ENCODE results near the gene HMCN2. TPM values are rescaled to one million over a fixed set of nuclear protein-coding genes. Genes with fewer than 3 reads are reported as not detected.
"Not testable (repeated sequence)": the region's sequence is repeated elsewhere in the genome, so short reads cannot be mapped to it uniquely, and the experiment has no call there.

Gene HMCN2
- total RNA-seq, 1 donor from 2014 or later: not detected

DNA sequence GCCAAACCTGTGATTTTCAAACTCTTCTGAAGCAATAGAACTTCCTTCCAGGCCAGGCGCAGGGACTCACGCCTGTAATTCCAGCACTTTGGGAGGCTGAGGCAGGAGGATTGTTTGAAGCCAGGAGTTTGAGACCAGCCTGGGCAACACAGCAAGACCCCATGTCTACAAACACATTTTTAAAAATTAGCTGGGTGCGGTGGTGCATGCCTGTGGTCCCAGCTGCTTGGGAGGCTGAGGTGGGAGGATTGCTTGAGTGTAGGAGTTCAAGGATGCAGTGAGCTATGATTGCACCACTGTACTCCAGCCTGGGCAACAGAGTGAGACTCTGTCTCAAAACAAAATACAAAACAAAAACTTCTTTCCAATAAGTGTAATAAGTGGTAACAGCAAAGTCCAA lies 136.2 kb downstream of the HMCN2 start:
- H3K4me3 Mint-ChIP-seq; DNase-seq; H3K36me3 Mint-ChIP-seq (ENCODE audit: low read depth); H3K27me3 Mint-ChIP-seq; intact Hi-C loops (cut with micrococcal nuclease); H3K9me3 Mint-ChIP-seq; H3K27ac Mint-ChIP-seq; H3K4me1 Mint-ChIP-seq: not testable (repeated sequence)

DNA sequence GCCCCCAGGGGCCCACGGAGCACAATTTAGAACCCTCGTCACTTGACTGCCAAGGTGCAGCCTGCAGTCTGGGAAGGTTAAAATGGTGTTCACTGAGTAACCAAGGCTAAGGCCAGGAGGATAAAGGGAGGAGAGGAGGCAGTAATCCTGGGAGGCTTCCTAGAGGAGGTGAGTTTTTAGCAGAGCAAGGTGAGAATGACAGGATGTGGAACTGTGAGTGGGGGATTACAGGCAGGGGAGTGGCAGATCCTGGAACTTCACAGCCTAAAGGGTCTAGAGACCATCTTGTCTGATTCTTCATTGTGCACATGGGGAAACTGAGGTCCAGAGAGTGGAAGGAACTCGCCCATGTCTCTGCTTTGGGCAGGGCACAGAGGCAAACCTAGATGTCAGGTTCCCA lies 136.7 kb downstream of the HMCN2 start:
- Mint-ChIP-seq H3K27ac (no peak overlapping the region), H3K27me3 (no peaks in the 10 kb centered on the region), H3K4me1 (no peaks in the 10 kb centered on the region), H3K36me3 (ENCODE audit: low read depth) (no peaks in the 10 kb centered on the region), H3K9me3 (no peaks in the 10 kb centered on the region), H3K4me3 (no peak overlapping the region)
- intact Hi-C loops (cut with micrococcal nuclease): no loop called here
- no peak for DNase-seq

DNA sequence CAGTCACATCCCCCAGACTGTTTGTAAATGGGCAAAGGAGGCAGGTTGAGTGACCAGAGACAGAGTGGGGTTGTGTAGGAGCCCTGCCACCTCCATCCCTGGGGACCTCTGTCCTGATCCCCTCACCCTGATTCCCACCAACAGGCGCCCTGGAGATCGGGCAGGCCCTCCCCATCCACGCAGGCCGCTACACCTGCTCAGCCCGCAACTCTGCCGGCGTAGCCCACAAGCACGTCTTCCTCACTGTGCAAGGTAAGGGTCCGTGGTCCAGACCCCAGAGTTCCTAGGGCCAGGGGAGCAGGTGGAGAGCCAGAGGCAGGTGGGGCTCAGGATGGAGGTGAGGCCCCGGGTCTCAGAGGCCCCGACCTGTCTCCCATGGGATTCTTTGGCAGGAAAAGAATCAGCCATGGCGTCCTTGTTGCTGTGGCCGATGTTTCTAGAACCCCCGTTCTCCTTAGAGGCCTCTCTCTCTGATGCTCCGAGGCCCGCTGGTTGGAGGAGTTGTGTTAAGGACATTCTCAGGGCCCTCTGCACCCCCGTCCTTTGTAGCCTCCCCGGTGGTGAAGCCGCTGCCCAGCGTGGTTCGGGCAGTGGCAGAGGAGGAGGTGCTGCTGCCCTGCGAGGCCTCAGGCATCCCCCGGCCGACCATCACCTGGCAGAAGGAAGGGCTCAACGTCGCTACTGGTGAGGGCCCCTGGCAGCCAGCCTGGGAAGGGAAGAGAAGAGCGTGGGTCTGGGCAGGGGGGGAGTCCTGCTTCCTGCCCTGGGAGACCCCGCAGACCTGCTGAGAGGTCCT lies 137.3 kb downstream of the HMCN2 start:
- H3K27me3 Mint-ChIP-seq: no peaks in the 10 kb centered on the region
- no peaks in the 10 kb centered on the region for H3K36me3 Mint-ChIP-seq (ENCODE audit: low read depth)
- no peak overlapping the region for H3K27ac Mint-ChIP-seq
- no peak overlapping the region for H3K4me3 Mint-ChIP-seq
- intact Hi-C loops (cut with micrococcal nuclease): no loop called here
- no peak for DNase-seq
- no peaks in the 10 kb centered on the region for H3K9me3 Mint-ChIP-seq
- no peaks in the 10 kb centered on the region for H3K4me1 Mint-ChIP-seq

DNA sequence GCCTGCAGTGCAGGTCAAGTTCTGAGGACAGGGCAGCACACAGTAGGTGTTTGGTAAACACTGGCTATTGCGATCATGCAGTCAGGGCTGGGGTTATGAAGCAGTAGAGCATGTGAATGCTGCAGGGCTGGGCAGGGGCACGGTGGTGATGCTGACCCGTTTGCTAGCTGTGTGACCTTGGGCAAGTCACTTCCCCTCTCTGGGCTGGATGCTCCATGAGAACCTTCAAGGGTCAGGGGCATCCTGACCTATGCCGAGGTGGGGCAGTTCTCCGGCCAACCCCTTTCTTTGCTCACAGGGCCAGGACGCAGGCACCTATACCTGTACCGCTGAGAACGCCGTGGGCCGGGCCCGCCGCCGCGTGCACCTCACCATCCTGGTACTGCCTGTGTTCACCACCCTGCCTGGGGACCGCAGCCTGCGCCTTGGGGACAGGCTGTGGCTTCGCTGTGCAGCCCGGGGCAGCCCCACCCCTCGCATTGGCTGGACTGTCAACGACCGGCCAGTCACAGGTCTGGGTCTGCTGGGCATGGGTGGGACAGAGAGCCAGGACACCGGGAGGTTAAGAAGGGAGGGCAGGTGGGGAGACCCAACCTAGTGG lies 140.2 kb downstream of the HMCN2 start:
- intact Hi-C loops (cut with micrococcal nuclease): no loop called here

DNA sequence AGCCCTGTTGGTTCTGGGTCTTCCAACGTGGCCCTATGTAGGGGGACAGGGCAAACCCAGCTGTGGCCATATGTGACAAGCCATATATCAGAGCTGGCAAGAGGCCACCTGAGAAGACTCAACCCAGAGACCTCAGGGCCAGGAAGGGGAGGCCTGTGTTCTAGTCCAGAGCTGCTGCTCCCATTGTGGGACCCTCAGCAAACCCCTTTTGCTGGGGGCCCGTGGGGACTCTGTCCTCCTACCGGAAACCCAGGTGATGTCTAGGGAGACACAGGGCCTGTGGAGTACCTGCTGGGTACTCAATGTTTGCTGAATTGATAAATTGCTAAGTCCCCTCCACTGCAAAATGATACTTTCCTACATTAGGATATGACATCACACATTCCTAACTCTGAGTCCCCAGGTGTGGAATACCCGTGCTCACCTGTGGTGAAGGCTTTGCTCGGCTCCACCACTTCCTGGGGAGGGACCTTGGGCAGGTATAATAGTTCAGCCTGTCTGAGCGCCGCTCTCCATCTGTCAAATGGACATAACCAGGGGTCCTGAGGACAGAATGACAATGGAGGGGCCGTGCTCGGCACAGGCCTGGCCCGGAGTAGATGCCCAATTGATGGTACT lies 140.8 kb downstream of the HMCN2 start:
- no peak overlapping the region for H3K4me3 Mint-ChIP-seq
- intact Hi-C loops (cut with micrococcal nuclease): no loop called here
- no peaks in the 10 kb centered on the region for H3K9me3 Mint-ChIP-seq
- no peak for DNase-seq
- no peaks in the 10 kb centered on the region for H3K36me3 Mint-ChIP-seq (ENCODE audit: low read depth)
- H3K27ac Mint-ChIP-seq: no peak overlapping the region
- no peaks in the 10 kb centered on the region for H3K4me1 Mint-ChIP-seq
- H3K27me3 Mint-ChIP-seq: no peaks in the 10 kb centered on the region

More for the DNA sequence above, 140.2 kb downstream of the HMCN2 start:
- DNase-seq: no peak
- Mint-ChIP-seq H3K27me3 (no peaks in the 10 kb centered on the region), H3K4me1 (no peaks in the 10 kb centered on the region), H3K36me3 (ENCODE audit: low read depth) (no peaks in the 10 kb centered on the region), H3K27ac (no peak overlapping the region), H3K9me3 (no peaks in the 10 kb centered on the region), H3K4me3 (no peak overlapping the region)

DNA sequence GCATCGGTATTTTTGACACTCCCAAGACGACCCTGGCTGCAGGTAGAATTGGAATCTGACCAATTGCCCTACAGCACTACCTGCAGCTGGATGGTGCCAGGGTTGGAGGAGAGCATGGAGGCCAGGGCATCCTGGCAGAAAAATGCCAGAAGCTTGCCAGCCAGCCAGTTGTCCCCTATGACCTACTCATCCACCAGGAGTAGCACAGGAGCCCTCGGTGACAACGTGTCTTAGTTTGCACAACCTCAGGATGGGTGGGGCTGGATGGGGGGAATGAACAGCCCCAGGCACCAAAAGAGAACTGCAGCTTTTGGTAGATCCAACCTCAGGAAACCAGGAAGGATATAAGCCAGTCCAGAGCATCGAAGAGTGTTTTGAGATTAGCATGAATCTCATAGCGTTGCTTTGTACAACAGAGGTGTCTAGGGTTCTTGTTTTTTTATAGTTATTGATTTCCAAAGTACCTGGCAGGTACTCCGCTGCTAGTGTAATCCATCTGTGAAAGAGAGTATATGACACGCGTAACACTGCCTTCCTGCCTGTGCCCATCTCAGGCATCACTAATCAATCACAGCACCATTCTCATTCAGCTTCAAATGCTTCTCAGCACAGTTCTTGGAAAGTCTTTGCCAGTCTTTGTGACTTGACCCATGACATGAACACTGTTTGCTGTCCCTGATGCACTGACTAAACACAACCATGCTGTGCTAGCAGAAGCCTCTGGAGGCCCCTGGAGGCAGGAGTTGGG lies 142.5 kb downstream of the HMCN2 start:
- H3K27ac Mint-ChIP-seq: no peak overlapping the region
- no peak overlapping the region for H3K4me3 Mint-ChIP-seq
- intact Hi-C loops (cut with micrococcal nuclease): no loop called here
- no peaks in the 10 kb centered on the region for H3K9me3 Mint-ChIP-seq
- H3K27me3 Mint-ChIP-seq: peaks cover 1% of the 10 kb centered on the region
- H3K4me1 Mint-ChIP-seq: no peaks in the 10 kb centered on the region
- DNase-seq: no peak
- no peaks in the 10 kb centered on the region for H3K36me3 Mint-ChIP-seq (ENCODE audit: low read depth)

DNA sequence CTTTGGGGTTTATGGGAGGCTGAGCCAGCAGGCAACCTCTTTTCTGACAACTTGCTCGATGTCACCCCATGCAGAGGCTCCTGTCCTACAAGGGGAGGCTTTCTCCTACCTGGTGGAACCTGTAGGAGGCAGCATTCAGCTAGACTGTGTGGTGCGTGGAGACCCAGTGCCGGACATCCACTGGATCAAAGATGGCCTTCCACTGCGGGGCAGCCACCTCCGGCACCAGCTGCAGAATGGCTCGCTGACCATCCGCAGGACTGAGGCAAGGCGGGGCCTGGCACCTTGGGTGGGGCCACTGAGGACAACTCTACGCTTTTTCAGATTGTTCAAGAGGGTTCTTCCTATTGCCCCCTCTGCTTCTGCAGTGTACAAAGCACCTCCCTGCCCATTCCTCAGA lies 143.1 kb downstream of the HMCN2 start:
- peaks cover 1% of the 10 kb centered on the region for H3K27me3 Mint-ChIP-seq
- intact Hi-C loops (cut with micrococcal nuclease): no loop called here
- H3K36me3 Mint-ChIP-seq (ENCODE audit: low read depth): no peaks in the 10 kb centered on the region
- no peak overlapping the region for H3K27ac Mint-ChIP-seq
- no peaks in the 10 kb centered on the region for H3K9me3 Mint-ChIP-seq
- H3K4me3 Mint-ChIP-seq: no peak overlapping the region
- DNase-seq: no peak
- no peaks in the 10 kb centered on the region for H3K4me1 Mint-ChIP-seq

DNA sequence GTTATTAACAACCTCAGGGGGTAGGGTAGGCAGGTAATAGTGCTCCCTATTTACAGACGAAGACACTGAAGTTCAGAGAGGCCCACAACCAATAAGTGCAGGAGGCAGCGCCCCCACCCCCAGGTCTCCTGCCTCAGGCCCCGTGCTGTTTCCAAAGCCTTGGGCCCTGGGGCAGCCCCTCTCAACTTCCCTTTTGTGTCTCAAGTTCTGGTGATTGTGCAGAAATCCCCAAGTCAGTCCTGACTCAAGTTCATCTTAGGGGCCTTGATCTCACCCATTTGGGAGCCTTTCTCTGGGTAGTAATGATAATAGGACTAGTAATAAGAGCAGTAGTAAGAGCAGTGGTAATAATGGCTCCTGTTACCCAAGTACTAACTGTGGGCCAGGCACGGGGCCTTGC lies 143.7 kb downstream of the HMCN2 start:
- peaks cover 1% of the 10 kb centered on the region for H3K27me3 Mint-ChIP-seq
- no peak overlapping the region for H3K27ac Mint-ChIP-seq
- H3K9me3 Mint-ChIP-seq: no peaks in the 10 kb centered on the region
- H3K36me3 Mint-ChIP-seq (ENCODE audit: low read depth): no peaks in the 10 kb centered on the region
- intact Hi-C loops (cut with micrococcal nuclease): no loop called here
- DNase-seq: no peak
- H3K4me3 Mint-ChIP-seq: no peak overlapping the region
- no peaks in the 10 kb centered on the region for H3K4me1 Mint-ChIP-seq

DNA sequence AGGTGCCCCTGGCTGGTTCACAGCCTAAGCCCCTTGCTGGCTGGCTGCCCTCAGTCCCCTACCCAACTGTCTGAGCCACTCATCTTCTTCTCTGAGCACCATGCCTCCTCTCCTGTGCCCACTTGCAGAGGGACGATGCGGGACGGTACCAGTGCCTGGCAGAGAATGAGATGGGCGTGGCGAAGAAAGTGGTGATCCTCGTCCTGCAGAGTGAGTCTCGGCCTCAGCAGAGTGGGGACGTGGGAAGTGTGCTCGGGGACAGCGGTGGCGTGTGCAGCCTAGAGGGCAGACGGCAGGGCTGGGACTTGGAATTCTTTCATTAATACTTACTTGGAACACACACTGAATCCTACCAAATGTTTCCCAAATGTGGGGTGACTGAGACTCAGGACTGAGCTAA lies 144.9 kb downstream of the HMCN2 start:
- no peak for DNase-seq
- no peaks in the 10 kb centered on the region for H3K4me1 Mint-ChIP-seq
- H3K4me3 Mint-ChIP-seq: no peak overlapping the region
- peaks cover 1% of the 10 kb centered on the region for H3K27me3 Mint-ChIP-seq
- H3K36me3 Mint-ChIP-seq (ENCODE audit: low read depth): no peaks in the 10 kb centered on the region
- H3K27ac Mint-ChIP-seq: no peak overlapping the region
- intact Hi-C loops (cut with micrococcal nuclease): no loop called here
- H3K9me3 Mint-ChIP-seq: no peaks in the 10 kb centered on the region

DNA sequence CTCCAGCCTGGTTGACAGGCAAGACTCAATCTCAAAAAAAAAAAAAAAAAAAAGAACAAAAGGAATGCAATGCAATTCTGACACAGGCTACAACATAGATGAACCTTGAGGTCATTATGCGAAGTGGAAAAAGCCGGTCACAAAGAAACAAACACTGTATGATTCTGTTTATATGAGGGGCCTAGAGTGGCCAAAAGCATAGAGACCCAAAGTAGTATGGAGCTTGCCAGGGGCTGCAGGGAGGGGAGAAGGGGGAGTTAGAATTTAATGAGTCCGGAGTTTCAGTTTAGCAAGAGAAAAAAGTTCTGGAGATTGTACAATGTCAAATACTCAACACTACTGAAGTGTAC lies 146.0 kb downstream of the HMCN2 start:
- intact Hi-C loops (cut with micrococcal nuclease): no loop called here
- H3K4me1 Mint-ChIP-seq: no peaks in the 10 kb centered on the region
- no peak overlapping the region for H3K27ac Mint-ChIP-seq
- H3K9me3 Mint-ChIP-seq: no peaks in the 10 kb centered on the region
- H3K36me3 Mint-ChIP-seq (ENCODE audit: low read depth): no peaks in the 10 kb centered on the region
- no peak overlapping the region for H3K4me3 Mint-ChIP-seq
- peaks cover 1% of the 10 kb centered on the region for H3K27me3 Mint-ChIP-seq
- no peak for DNase-seq

DNA sequence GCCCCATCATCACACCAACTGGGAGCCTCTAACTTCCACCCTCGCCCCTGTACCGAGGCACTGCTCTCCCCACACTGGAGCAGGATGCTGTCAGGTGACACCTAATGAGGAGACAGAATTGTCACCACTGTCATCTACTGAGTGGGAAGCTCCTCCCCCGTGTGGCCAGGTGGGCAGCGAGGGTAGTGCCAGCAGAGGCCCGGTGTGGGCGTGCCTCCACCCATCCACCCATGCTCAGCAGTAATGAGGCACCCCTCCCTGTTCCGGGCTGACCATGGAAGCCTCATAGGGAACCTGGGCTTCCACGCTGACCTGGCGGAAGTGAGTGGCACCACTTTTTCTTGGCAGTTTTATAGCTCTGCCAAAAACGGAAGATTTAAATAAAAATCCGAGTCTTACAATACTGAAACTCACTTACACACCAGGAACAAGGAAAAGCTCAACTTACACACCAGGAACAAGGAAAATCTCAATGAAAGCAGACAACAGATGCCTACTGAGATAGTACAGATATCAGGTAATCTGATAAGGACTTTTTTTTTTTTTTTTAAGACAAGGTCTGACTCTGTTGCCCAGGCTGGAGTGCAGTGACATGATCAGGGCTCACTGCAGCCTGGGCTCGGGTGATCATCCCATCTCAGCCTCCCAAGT lies 148.6 kb downstream of the HMCN2 start:
- H3K27me3 Mint-ChIP-seq: peaks cover 1% of the 10 kb centered on the region
- H3K4me1 Mint-ChIP-seq: no peaks in the 10 kb centered on the region
- H3K27ac Mint-ChIP-seq: no peak overlapping the region
- no peak overlapping the region for H3K4me3 Mint-ChIP-seq
- no peaks in the 10 kb centered on the region for H3K36me3 Mint-ChIP-seq (ENCODE audit: low read depth)
- no peak for DNase-seq
- no peaks in the 10 kb centered on the region for H3K9me3 Mint-ChIP-seq
- intact Hi-C loops (cut with micrococcal nuclease): no loop called here

DNA sequence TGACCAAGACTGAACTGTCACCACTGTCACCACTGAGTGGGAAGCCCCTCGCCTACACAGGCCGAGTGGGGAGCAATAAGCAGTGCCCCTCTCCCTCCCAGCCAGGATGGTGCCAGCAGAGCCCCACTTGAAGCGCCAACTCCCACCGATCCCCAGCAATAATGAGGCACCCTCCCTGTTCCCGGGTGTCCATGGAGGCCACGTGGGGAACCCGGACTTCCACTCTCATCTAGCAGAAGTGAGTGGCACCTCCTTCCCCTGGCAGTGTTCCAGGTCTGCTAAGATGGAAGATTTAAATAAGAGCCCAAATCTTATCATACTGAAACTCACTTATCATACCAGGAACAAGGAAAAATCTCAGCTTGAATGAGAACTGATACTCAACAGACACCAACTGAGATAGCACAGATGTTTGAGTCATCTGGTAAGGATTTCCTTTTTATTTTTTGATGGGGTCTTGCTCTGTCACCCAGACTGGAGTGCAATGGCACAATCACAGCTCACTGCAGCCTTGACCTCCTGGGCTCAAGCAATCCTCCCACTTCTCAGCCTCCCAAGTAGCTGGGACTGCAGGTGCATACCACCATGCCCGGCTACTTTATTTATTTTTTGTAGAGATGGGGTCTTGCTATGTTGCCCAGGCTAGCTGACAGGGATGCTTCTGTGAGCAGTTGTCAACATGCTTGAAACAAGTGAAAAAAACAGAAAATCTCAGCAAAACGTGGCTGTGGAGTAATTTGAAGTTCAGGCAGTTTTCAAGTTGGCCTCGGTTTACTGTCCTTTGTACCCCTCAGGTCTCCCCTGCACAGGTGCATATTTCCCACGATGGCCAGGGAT lies 149.6 kb downstream of the HMCN2 start:
- Mint-ChIP-seq H3K4me3 (no peak overlapping the region), H3K9me3 (no peaks in the 10 kb centered on the region), H3K4me1 (no peaks in the 10 kb centered on the region), H3K27ac (no peak overlapping the region), H3K36me3 (ENCODE audit: low read depth) (no peaks in the 10 kb centered on the region), H3K27me3 (peaks cover 5% of the 10 kb centered on the region)
- intact Hi-C loops (cut with micrococcal nuclease): no loop called here
- no peak for DNase-seq

DNA sequence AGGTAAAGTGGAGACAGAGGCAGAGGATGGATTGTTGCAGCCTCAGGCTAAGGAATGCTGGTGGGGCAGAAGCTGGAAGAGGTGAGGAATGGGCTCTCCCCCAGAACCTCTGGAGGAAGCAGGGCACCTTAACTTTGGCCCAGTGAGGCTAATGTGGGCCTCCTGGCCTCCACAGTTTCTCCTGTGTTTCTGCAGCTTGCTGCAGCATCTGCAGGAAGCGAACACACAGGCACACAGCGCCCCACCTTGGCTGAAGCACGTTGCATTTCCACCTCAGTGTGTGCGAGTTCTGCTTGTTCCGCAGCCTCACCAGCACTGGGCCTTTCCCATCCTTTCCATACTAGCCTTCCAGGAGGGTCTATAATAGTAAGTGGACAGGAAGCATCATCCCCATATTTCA lies 152.0 kb downstream of the HMCN2 start:
- H3K4me1 Mint-ChIP-seq: no peaks in the 10 kb centered on the region
- no peak overlapping the region for H3K27ac Mint-ChIP-seq
- no peaks in the 10 kb centered on the region for H3K9me3 Mint-ChIP-seq
- intact Hi-C loops (cut with micrococcal nuclease): no loop called here
- no peaks in the 10 kb centered on the region for H3K36me3 Mint-ChIP-seq (ENCODE audit: low read depth)
- peaks cover 3% of the 10 kb centered on the region for H3K27me3 Mint-ChIP-seq
- H3K4me3 Mint-ChIP-seq: no peak overlapping the region
- DNase-seq: no peak

Data from activated CD4-positive, alpha-beta T cell treated with anti-CD3 and anti-CD28 coated beads, Interleukin-2, amount 10 ng/mL, durations not matched to agents 24 days and 14 days (primary cell).